HEK293T (cell line): ENCODE results near the gene CAPN5.

Experiments
- BHLHE40 ChIP-seq: fragments of 450-650 bp; IDR thresholded peaks from 2 replicates; pipeline ENCODE4 v1.6.1; 2016; ENCODE audit warnings: mild to moderate bottlenecking, moderate library complexity, borderline replicate concordance
- ELF4 ChIP-seq: fragments of 450-650 bp; IDR thresholded peaks from 2 replicates; pipeline ENCODE4 v1.6.1; 2017; ENCODE audit warnings: antibody characterized with exemption
- FOXM1 ChIP-seq: fragments of 450-650 bp; IDR thresholded peaks from 2 replicates; pipeline ENCODE4 v1.6.1; 2017; ENCODE audit warnings: mild to moderate bottlenecking, borderline replicate concordance
- NFRKB ChIP-seq: fragments of 450-650 bp; IDR thresholded peaks from 2 replicates; pipeline ENCODE4 v1.6.1; 2016; ENCODE audit warnings: mild to moderate bottlenecking, moderate library complexity
- TARDBP ChIP-seq: fragments of 450-650 bp; IDR thresholded peaks from 2 replicates; pipeline ENCODE4 v1.6.1; 2016
- TF ChIP-seq, protein P1 (sequence below): fragments of 450-650 bp; IDR thresholded peaks from 2 replicates; pipeline ENCODE4 v1.6.1; 2016

DNA sequence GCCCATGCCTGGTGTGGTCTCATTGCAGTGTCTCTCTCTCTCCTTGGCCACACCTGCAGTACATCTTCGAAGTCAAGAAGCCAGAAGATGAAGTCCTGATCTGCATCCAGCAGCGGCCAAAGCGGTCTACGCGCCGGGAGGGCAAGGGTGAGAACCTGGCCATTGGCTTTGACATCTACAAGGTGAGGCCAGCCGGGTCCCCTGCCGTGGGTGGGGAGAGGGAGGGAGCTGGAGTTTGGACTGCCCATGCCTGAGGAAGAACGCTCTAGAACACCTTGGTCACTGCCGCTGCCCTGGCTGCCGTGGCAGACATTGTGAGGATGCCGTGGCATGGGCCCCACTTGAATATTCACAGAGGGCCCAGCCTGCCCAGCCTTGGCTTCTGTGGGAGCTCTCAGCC is 52.2 kb downstream of the CAPN5 start:
- no peak for TF ChIP-seq BHLHE40
- TF ChIP-seq FOXM1: no peak
- TF ChIP-seq ELF4: no peak
- TF ChIP-seq, protein P1, sequence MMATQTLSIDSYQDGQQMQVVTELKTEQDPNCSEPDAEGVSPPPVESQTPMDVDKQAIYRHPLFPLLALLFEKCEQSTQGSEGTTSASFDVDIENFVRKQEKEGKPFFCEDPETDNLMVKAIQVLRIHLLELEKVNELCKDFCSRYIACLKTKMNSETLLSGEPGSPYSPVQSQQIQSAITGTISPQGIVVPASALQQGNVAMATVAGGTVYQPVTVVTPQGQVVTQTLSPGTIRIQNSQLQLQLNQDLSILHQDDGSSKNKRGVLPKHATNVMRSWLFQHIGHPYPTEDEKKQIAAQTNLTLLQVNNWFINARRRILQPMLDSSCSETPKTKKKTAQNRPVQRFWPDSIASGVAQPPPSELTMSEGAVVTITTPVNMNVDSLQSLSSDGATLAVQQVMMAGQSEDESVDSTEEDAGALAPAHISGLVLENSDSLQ: no peak
- no peak for TF ChIP-seq TARDBP
- TF ChIP-seq NFRKB: no peak
